IMR-90 (cell line): Measurements from ENCODE around the gene BACE1. TPM values are rescaled to one million over a fixed set of nuclear protein-coding genes. Genes with fewer than 3 reads are reported as not detected.
A peak's percentile ranks its signal among the peaks of the same experiment; 100 is the strongest.

Experiments
- ATAC-seq: fragments of 200-7000 bp; cut with Tn5 transposase; 2 replicates; pipeline ENCODE4 v1.9.1; 2020; ENCODE audit warnings: low read depth, mild to moderate bottlenecking, moderate library complexity
- BruUV-seq: library from RNA; stranded (reverse); fragments of 400-500 nt; replicated peaks from 2 replicates; lab custom pipeline; 2021; lab: Mats Ljungman, UMichigan
- CTCF ChIA-PET: fragments of 300-600 bp; formaldehyde crosslinking; extraction: SDS; loops from one replicate; lab custom pipeline; 2021; ENCODE audit warnings: antibody characterized with exemption; lab: Yijun Ruan, JAX
- POLR2A ChIA-PET: fragments of 300-600 bp; sonication (Branson Sonifier 250); formaldehyde crosslinking; loops from one replicate; lab custom pipeline; 2022; ENCODE audit warnings: antibody characterized with exemption; ENCODE audit not compliant: unreplicated experiment; lab: Charles Lee
- DNase-seq: peaks from one replicate; pipeline ENCODE4 v3.0.0; 2013
- H2AFZ ChIP-seq: replicated peaks from 2 replicates; pipeline ENCODE3; 2013; ENCODE audit warnings: low read length, mild to moderate bottlenecking; ENCODE audit not compliant: poor library complexity
- H2AK5ac ChIP-seq: 2 replicates; pipeline ENCODE4 v1.6.1; 2013; ENCODE audit warnings: low read depth, low read length, inconsistent platforms
- H2AK9ac ChIP-seq: replicated peaks from 2 replicates; pipeline ENCODE3; 2013; ENCODE audit warnings: mild to moderate bottlenecking, low read depth, low read length, moderate library complexity; ENCODE audit not compliant: poor library complexity
- H2BK120ac ChIP-seq: 2 replicates; pipeline ENCODE4 v1.6.1; 2013; ENCODE audit warnings: low read depth, low read length, inconsistent platforms
- H2BK15ac ChIP-seq: 3 replicates; pipeline ENCODE4 v1.6.1; 2013; ENCODE audit warnings: low read depth, low read length, inconsistent platforms
- H2BK20ac ChIP-seq: 2 replicates; pipeline ENCODE4 v1.6.1; 2013; ENCODE audit warnings: low read depth, mild to moderate bottlenecking, inconsistent platforms, low read length, moderate library complexity
- H2BK5ac ChIP-seq: 2 replicates; pipeline ENCODE4 v1.6.1; 2013; ENCODE audit warnings: mild to moderate bottlenecking, low read depth, low read length, inconsistent platforms; ENCODE audit not compliant: poor library complexity, severe bottlenecking
- H3K14ac ChIP-seq: replicated peaks from 2 replicates; pipeline ENCODE4 v1.6.1; 2013; ENCODE audit warnings: low read depth, low read length, inconsistent platforms
- H3K18ac ChIP-seq: 2 replicates; pipeline ENCODE4 v1.6.1; 2013; ENCODE audit warnings: low read depth, low read length, control low read depth
- H3K23ac ChIP-seq: 2 replicates; pipeline ENCODE4 v1.6.1; 2013; ENCODE audit warnings: low read depth, low read length, inconsistent platforms
- H3K27ac ChIP-seq: 2 replicates; pipeline ENCODE4 v1.5.1; 2013; ENCODE audit warnings: mild to moderate bottlenecking, control low read depth, low read length; ENCODE audit not compliant: insufficient read depth
- H3K27me3 ChIP-seq: 2 replicates; pipeline ENCODE4 v1.6.1; 2013; ENCODE audit warnings: low read length; ENCODE audit not compliant: control insufficient read depth, insufficient read depth
- H3K36me3 ChIP-seq: 2 replicates; pipeline ENCODE4 v1.6.1; 2013; ENCODE audit warnings: low read length, mixed read lengths; ENCODE audit not compliant: control insufficient read depth, insufficient read depth
- H3K4ac ChIP-seq: 2 replicates; pipeline ENCODE4 v1.6.1; 2013; ENCODE audit warnings: low read depth, low read length, inconsistent platforms
- H3K4me1 ChIP-seq: 2 replicates; pipeline ENCODE4 v1.6.1; 2013; ENCODE audit warnings: low read length, mixed read lengths; ENCODE audit not compliant: control insufficient read depth, insufficient read depth
- H3K4me2 ChIP-seq: 2 replicates; pipeline ENCODE4 v1.6.1; 2013; ENCODE audit warnings: low read depth, mild to moderate bottlenecking, control low read depth, low read length, moderate library complexity
- H3K4me3 ChIP-seq: 2 replicates; pipeline ENCODE4 v1.5.1; 2013; ENCODE audit warnings: low read depth, mild to moderate bottlenecking, control low read depth, low read length, moderate library complexity; ENCODE audit not compliant: insufficient read depth
- H3K56ac ChIP-seq: 2 replicates; pipeline ENCODE4 v1.6.1; 2013; ENCODE audit warnings: low read length, inconsistent platforms; ENCODE audit not compliant: insufficient read depth; ENCODE audit errors: extremely low read depth
- H3K79me1 ChIP-seq, 2 experiments: 2 replicates each; pipeline ENCODE4 v1.6.1; 2013; ENCODE audit warnings: low read length in 2 of 2, inconsistent platforms in 1 of 2, low read depth in 1 of 2
- H3K9ac ChIP-seq: 2 replicates; pipeline ENCODE4 v1.6.1; 2013; ENCODE audit warnings: low read depth, low read length, control low read depth
- H3K9me1 ChIP-seq: 2 replicates; pipeline ENCODE4 v1.6.1; 2013; ENCODE audit warnings: low read length, inconsistent platforms; ENCODE audit not compliant: insufficient read depth
- H3K9me3 ChIP-seq: 2 replicates; pipeline ENCODE4 v1.6.1; 2013; ENCODE audit warnings: low read length; ENCODE audit not compliant: control insufficient read depth, insufficient read depth
- H4K20me1 ChIP-seq: 2 replicates; pipeline ENCODE4 v1.6.1; 2013; ENCODE audit warnings: low read length, inconsistent platforms; ENCODE audit not compliant: insufficient read depth
- H4K5ac ChIP-seq: 2 replicates; pipeline ENCODE4 v1.6.1; 2013; ENCODE audit warnings: mild to moderate bottlenecking, low read depth, low read length, control low read depth
- H4K8ac ChIP-seq, 2 experiments: 2 replicates each; pipeline ENCODE4 v1.6.1; 2013; ENCODE audit warnings: low read depth in 2 of 2, low read length in 2 of 2, control low read depth in 1 of 2, inconsistent platforms in 1 of 2
- H4K91ac ChIP-seq: 2 replicates; pipeline ENCODE4 v1.6.1; 2013; ENCODE audit warnings: low read depth, low read length, inconsistent platforms; ENCODE audit not compliant: insufficient read depth
- BHLHE40 ChIP-seq: fragments of 150-350 bp; IDR thresholded peaks from 2 replicates; pipeline ENCODE4 v1.6.1; 2016; ENCODE audit warnings: mild to moderate bottlenecking, low read depth, low read length
- CEBPB ChIP-seq: IDR thresholded peaks from 2 replicates; pipeline ENCODE4 v1.6.1; 2012; ENCODE audit warnings: low read depth, low read length, improper control_type of control experiment
- CHD1 ChIP-seq: IDR thresholded peaks from 2 replicates; pipeline ENCODE4 v1.6.1; 2012; ENCODE audit warnings: low read depth, low read length, improper control_type of control experiment
- CTCF ChIP-seq: conservative IDR thresholded peaks from 2 replicates; pipeline ENCODE4 v1.5.1; 2012; ENCODE audit warnings: mild to moderate bottlenecking, low read depth, low read length, improper control_type of control experiment
- ELK1 ChIP-seq: fragments of 150-350 bp; IDR thresholded peaks from 2 replicates; pipeline ENCODE4 v1.6.1; 2016; ENCODE audit warnings: low read depth, mild to moderate bottlenecking, low read length, moderate library complexity, borderline replicate concordance
- MAFK ChIP-seq: IDR thresholded peaks from 2 replicates; pipeline ENCODE4 v1.6.1; 2012; ENCODE audit warnings: low read depth, low read length, improper control_type of control experiment
- MXI1 ChIP-seq: IDR thresholded peaks from 2 replicates; pipeline ENCODE4 v1.6.1; 2012; ENCODE audit warnings: low read depth, mild to moderate bottlenecking, low read length, moderate library complexity, borderline replicate concordance
- NFE2L2 ChIP-seq: fragments of 150-350 bp; IDR thresholded peaks from 2 replicates; pipeline ENCODE4 v1.6.1; 2016; ENCODE audit warnings: low read depth, mild to moderate bottlenecking, low read length
- POLR2A ChIP-seq: IDR thresholded peaks from 2 replicates; pipeline ENCODE4 v1.6.1; 2012; ENCODE audit warnings: mild to moderate bottlenecking, low read depth, low read length
- RAD21 ChIP-seq: IDR thresholded peaks from 2 replicates; pipeline ENCODE4 v1.6.1; 2012; ENCODE audit warnings: low read length, improper control_type of control experiment
- RCOR1 ChIP-seq: IDR thresholded peaks from 2 replicates; pipeline ENCODE4 v1.6.1; 2012; ENCODE audit warnings: mild to moderate bottlenecking, low read length, improper control_type of control experiment; ENCODE audit not compliant: insufficient replicate concordance
- RFX5 ChIP-seq: IDR thresholded peaks from 2 replicates; pipeline ENCODE4 v1.8.0; 2012; ENCODE audit warnings: low read depth, mild to moderate bottlenecking, low read length, moderate library complexity
- SMC3 ChIP-seq: fragments of 150-350 bp; IDR thresholded peaks from 2 replicates; pipeline ENCODE4 v1.6.1; 2016; ENCODE audit warnings: low read depth, mild to moderate bottlenecking, antibody characterized with exemption, low read length, moderate library complexity
- WGBS, 2 experiments: methylation state at CpG; one replicate each; pipeline versions ENCODE4 v1.1.5 to v1.1.7; 2013; ENCODE audit warnings: missing lambda C conversion rate in 2 of 2; ENCODE audit not compliant: insufficient read length in 1 of 2; ENCODE audit errors: extremely low coverage in 2 of 2; 5-methylcytosine and 5-hydroxymethylcytosine counted together
- dilution Hi-C: fragments of 300-500 bp; cut with HindIII; formaldehyde crosslinking; loops from one replicate; pipeline ENCODE4 v1.14.3; 2018; ENCODE audit warnings: low sequenced_read_pairs; ENCODE audit not compliant: unreplicated experiment
- in situ Hi-C: fragments of 300-500 bp; cut with MboI; formaldehyde crosslinking; loops from 3 replicates; pipeline ENCODE4 v1.14.3; 2019; ENCODE audit warnings: low sequenced_read_pairs, inconsistent platforms, mixed read lengths
- intact Hi-C: fragments of 100-400 bp; cut with micrococcal nuclease; formaldehyde crosslinking; loops from 2 replicates; pipeline ENCODE4 v1.10.0; 2022
- polyA plus RNA-seq, 3 experiments: library from polyadenylated mRNA; depleted of rRNA; stranded (reverse); fragments of >200 nt; gene quantifications; 2 replicates each; pipeline ENCODE4 v1.2.3, GENCODE V29; 2012; ENCODE audit warnings: low replicate concordance in 1 of 3
- total RNA-seq: library from RNA; depleted of rRNA; stranded (reverse); fragments of >200 nt; gene quantifications from 2 replicates; pipeline ENCODE4 v1.2.3, GENCODE V29; 2012

The BACE1 gene
- total and polyA plus RNA-seq, 2 of the 4 experiments (the other 2 are of a cell fraction): 27.6 to 50.6 TPM

GRCh38 chr11:117299351-117300282, 16.4 kb downstream of the BACE1 start:
- no peak overlapping the region for H3K23ac ChIP-seq
- ATAC-seq (peak; percentile 3; the same call in 1 of the 2 replicates), DNase-seq (no peak)
- H3K27me3 ChIP-seq: no peaks in the 10 kb centered on the region
- peak overlapping the region; percentile 46 to 84; a peak in 2 of 4 replicates for H4K8ac ChIP-seq
- peak overlapping the region; percentile 11 for H2AFZ ChIP-seq
- H3K18ac ChIP-seq: no peak overlapping the region
- in situ Hi-C loops: no loop called here
- 0 out of 2 replicates have a peak overlapping the region, but pooled peaks have one; percentile 0 for H3K14ac ChIP-seq
- 38% methylated on average over 8 of the region's 12 CpGs; no CpG with 5 or more reads in 1 of the 2 experiments for WGBS, 2 experiments
- H2BK120ac ChIP-seq: no peak overlapping the region; the same call in 1 of the 2 replicates
- no peak overlapping the region; the same call in none of the 2 replicates for H2AK5ac ChIP-seq
- peaks cover 13% of the 10 kb centered on the region; the same call in 1 of the 2 replicates for H3K4me1 ChIP-seq
- peak overlapping the region; percentile 32; the same call in 1 of the 2 replicates for H4K91ac ChIP-seq
- peaks cover 10% of the 10 kb centered on the region; the same call in 1 of the 2 replicates for H3K36me3 ChIP-seq
- H4K20me1 ChIP-seq: peaks cover 12% of the 10 kb centered on the region; the same call in 1 of the 2 replicates
- H3K4ac ChIP-seq: peak overlapping the region; percentile 58
- peaks cover 12 to 30% of the 10 kb centered on the region in 2 experiments for H3K79me1 ChIP-seq
- no peaks in the 10 kb centered on the region for H3K9me3 ChIP-seq
- no peak overlapping the region; the same call in 1 of the 2 replicates for H3K4me2 ChIP-seq
- no peak overlapping the region; the same call in 1 of the 2 replicates for H3K56ac ChIP-seq
- H2BK15ac ChIP-seq: no peak overlapping the region
- dilution Hi-C loops: no loop called here
- peaks cover 4% of the 10 kb centered on the region; the same call in 1 of the 2 replicates for H3K9me1 ChIP-seq
- H2BK20ac ChIP-seq: no peak overlapping the region
- no peak overlapping the region for H3K4me3 ChIP-seq
- TF ChIP-seq CHD1 (no peak), RAD21 (no peak), MXI1 (no peak), RCOR1 (no peak), CEBPB (no peak), ELK1 (no peak), CTCF (no peak), BHLHE40 (no peak), MAFK (no peak), SMC3 (no peak), POLR2A (no peak), NFE2L2 (no peak), RFX5 (no peak)
- peak overlapping the region; percentile 5 for H3K9ac ChIP-seq
- no peak overlapping the region for H4K5ac ChIP-seq
- ChIA-PET POLR2A (no interaction called here), CTCF (no interaction called here)
- H2BK5ac ChIP-seq: no peak overlapping the region
- intact Hi-C loops: no loop called here
- H3K27ac ChIP-seq: no peak overlapping the region
- peak overlapping the region; percentile 51 for H2AK9ac ChIP-seq
- no TSS peak for BruUV-seq
